EL (cell line): ENCODE results near the gene NPVF.

Experiments
- DNase-seq: peaks from one replicate; pipeline ENCODE4 v3.0.0-alpha.2; 2016

NPVF gene

DNA sequence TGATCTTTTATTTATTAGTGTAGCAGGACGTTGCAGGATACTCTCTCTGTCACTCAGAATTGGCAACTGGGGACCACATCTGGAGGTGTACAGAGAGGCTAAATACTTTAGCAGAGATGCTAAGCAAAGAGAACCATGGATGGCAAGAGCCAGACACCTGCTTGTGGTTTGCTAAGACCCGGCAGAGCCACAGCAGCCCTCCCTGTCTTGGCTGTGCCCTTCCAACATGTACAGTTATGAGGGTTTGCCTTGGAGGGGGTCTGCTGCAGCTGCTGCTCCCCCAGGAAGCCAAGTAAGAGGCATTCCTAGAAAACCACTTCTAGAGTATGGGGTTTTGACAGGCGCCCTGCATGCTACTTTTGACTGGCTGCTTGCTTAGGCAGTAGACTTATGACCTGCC is 5.1 kb downstream of the NPVF start:
- no peak for DNase-seq

- no peak for DNase-seq
These were observed 5.6 kb downstream of the NPVF start for GRCh38 chr7:25222666-25223065.

DNA sequence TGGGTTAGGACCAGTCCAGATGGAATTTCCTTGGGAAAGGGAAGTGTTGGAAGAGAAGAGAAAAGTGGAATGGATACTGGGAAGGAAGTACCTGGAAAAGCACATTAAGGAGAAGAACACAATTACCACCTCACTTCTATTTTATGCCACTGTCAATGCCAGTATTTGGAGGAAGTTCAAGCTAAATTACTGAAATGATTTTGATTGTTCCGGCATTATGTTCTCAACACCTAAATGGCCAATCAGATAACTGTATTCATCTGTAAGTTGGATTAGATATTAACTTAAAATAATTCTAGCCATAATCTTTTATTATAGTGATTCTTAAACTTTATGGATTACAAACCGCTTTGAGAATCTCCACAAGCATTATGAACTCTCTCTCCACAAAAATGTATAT is 7.3 kb downstream of the NPVF start:
- DNase-seq: no peak

DNA sequence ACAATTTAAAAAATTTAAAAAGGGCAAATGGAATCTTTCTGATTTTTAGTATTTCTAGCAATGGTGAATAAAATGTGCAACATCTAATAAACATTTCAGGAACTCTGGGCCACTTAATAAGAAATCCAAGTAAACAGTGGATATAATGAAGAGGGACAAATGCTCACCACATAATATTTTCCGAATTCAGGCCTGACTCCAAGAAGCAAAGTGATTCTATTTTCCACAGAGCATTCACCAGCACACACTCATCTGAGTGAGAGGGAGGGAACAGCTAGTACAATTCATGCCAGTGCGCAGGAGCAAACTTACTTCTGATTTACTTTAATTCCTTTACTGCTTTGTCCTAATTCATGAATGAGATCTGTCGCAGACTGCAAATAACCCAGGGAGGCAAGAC is 10.1 kb downstream of the NPVF start:
- no peak for DNase-seq

GRCh38 chr7:25216837-25217236 is 11.4 kb downstream of the NPVF start:
- DNase-seq: peak; percentile 44

GRCh38 chr7:25215694-25216335 is 12.5 kb downstream of the NPVF start:
- DNase-seq: no peak

- DNase-seq: no peak
These were observed 19.6 kb downstream of the NPVF start for GRCh38 chr7:25208525-25209221.

- no peak for DNase-seq
These were observed 20.4 kb downstream of the NPVF start for GRCh38 chr7:25207887-25208286.

DNA sequence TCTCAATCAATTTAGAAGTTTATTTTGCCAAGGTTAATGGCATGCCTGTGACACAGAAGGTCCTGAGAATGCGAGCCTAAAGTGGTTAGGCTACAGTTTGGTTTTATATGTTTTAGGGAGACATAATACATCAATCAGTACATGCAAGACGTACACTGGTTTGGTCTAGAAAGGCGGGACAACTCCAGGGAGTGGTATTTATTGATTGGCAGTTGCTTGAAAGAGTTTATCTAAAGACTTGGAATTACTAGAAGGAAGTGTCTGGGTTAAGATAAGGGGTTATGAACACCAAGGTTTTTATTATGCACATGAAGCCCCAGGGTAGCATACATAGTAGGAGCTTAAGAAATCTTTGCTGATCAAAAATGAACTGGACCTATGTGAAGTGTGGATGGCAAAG is 21.5 kb downstream of the NPVF start:
- DNase-seq: no peak

DNA sequence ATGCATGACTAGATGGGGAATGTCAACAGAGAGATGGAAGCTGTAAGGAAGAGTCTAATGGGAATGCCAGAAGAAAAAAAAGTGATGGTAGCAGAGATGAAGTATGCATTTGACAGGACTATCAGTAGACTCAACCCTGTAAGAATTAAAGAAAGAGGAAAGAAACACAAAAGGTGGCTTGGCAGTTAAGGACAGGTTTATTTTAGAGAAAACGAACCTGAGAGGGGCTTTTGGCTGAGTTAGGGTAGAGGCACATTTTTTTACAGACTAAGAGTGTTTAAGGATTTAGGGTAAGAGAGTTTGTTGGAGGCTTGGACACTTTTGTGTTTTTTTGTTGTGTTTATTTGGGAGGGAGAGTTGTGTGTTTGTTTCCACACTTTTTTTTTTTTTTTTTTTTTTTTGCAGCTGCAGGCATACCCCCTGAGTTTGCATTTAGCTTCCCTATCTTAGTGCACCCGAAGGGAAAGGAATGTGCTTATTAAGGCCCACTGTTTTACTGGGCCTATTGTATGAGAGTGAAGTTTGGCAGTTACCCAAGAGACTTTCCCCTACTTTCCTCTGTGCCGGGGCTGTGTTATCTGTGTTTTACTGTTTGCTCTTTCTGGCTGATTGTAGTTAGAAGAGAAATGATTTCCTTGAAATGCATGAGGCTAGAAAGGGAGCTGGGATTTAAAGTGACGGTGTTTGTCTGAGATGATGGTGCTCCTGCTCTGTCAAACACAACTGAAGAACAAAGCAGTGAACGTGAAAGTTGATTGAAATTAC is 32.0 kb downstream of the NPVF start:
- DNase-seq: no peak

- no peak for DNase-seq
These were observed 34.2 kb downstream of the NPVF start for GRCh38 chr7:25194036-25194435.

DNA sequence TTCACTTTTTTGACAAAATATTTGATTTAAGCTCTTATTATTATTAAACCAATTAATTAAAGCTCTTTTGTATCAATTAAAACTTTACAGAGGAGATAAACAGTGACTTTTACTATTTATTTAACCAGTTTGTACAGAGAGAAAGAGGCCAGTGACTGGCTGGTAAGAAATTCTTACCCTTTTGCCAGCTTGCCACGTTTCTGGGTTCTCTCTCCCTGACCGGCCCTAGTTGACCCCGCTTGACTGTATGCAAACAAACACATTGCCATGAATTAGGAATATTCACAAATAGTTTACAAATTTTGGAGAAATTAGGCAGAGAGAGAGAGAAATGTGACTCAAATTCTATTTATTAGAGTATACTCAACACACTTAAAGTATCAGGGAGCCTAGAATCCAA is 36.2 kb downstream of the NPVF start:
- no peak for DNase-seq

GRCh38 chr7:25189197-25189596 is 39.1 kb downstream of the NPVF start:
- DNase-seq: no peak

- no peak for DNase-seq
These were observed 40.4 kb downstream of the NPVF start for GRCh38 chr7:25187932-25188331.

DNA sequence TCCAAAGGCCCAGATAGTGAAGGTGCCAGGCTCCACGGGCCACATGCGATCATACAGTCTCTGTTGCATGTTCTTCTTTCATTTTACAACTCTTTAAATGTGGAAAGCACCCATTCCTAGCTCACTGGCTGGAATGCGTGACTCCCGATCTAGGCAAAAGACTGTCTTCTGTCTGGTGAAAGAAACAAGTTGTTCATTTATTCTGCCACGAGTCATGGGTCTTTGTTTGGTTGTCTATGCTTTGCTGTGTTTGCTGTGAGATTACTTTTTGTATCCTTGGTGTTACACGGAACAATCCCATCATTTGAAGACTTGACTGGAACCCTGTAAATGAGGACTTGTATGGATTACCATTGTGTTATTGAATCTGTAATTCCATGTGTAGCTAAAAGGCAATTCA is 41.9 kb downstream of the NPVF start:
- no peak for DNase-seq

- no peak for DNase-seq
These were observed 46.8 kb downstream of the NPVF start for GRCh38 chr7:25181532-25181931.

- no peak for DNase-seq
These were observed 47.3 kb downstream of the NPVF start for GRCh38 chr7:25180946-25181345.

GRCh38 chr7:25180592-25180923 is 47.7 kb downstream of the NPVF start:
- DNase-seq: no peak

DNA sequence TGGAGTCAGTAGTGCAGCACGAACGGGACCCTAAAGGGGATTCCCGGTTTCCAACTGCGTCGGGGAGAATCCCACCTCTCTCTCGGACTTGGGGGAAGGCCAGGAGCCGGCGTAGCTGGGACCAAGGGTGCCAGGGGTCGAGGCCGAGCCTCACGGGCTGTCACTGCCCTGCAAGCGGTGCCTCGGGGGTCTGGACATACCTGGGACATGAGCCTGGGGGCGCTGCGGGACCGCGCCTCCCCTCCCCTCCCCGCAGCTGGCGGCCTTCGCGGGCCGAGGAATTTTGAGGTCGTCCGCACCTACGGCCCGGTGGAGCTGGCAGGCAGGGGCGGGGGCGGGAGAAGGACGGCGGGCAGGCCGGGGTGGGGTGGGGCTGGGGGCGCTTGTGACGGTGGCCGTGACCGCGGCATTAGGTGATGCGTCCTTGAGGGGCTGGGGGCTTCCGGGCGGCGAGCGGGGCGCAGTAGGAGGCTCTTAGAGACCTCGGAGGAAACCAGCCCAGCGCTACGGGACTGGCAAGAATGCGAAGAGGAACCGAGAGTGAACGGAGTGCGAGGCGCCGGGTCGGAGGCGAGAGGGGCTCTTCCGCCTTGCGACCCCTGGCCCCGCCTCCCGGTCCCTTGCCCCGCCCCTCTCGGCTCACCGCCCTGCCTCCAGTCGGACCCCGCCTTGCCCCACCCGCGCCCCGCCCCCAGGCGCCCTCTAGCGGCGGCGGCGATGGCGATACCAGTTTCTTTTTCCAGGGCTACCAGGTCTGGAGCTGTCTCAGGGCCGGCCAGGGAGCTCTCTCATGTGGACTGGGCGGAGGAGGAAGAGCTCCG is 48.3 kb downstream of the NPVF start:
- DNase-seq: peak; percentile 86

DNA sequence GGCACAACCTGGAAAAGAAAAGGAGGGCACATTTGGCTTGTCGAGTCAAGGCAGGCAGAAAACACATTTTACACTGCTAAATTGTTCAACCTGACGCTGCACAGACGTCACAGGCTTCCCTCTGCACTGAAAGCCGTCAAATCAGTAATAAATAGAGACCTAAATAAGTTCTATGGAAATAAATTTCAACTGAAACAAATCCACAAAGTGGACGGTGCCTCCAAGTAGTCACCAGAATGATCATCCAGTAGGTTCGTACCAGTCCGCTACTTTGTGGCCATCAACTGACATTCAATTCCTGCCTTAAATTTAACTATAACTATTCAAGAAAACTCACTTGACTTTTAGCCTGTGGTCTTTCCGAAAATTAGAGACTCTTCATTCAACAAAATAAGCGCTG is 49.0 kb downstream of the NPVF start:
- DNase-seq: no peak
